ENCODE measurements around the gene WIPF1. TPM values are rescaled to one million over a fixed set of nuclear protein-coding genes. Genes with fewer than 3 reads are reported as not detected.

Gene WIPF1
- total and polyA plus RNA-seq, 2 experiments from 2014 or later, result 8.3 to 16.7 TPM

DNA sequence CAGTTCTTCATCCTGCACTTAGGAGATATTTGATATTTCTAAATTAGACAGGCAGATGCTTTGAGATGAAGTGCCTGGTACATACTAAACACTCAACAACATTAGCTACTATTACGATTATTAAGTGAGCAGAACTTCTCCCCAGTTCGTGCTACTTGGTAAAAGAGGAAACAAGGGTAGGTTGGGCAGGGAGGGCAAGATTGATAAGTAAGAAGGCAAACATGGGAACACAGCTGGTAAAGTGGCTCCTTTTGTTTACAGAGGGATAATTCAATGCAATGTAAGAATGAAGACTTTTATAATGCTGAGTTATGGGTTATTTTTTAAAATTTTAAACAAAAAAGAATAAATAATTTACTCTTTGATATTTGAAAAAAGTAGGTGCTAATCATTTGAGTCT lies 15.9 kb upstream of the WIPF1 start:
- no peak for TF ChIP-seq CTCF (IDR thresholded peaks at IDR 0.05; ENCODE audit: low read depth, low read length)
- Histone ChIP-seq H3K9me3 (ENCODE audit: low read depth) (no peaks in the 10 kb centered on the region), H3K36me3 (no peaks in the 10 kb centered on the region), H3K27ac (no peak overlapping the region), H3K4me1 (ENCODE audit: low read depth) (no peaks in the 10 kb centered on the region), H3K4me3 (no peak overlapping the region), H3K27me3 (no peaks in the 10 kb centered on the region)
- no peak for DNase-seq (ENCODE audit: low read depth in 1 of 2, low spot score in 1 of 2)

GRCh38 chr2:174612970-174613369 lies 15.4 kb upstream of the WIPF1 start:
- H3K36me3 ChIP-seq, result no peaks in the 10 kb centered on the region
- H3K4me1 ChIP-seq (ENCODE audit: low read depth), result no peaks in the 10 kb centered on the region
- no peak overlapping the region for H3K4me3 ChIP-seq
- no peak for TF ChIP-seq CTCF (IDR thresholded peaks at IDR 0.05; ENCODE audit: low read depth, low read length)
- H3K9me3 ChIP-seq (ENCODE audit: low read depth), result no peaks in the 10 kb centered on the region
- no peaks in the 10 kb centered on the region for H3K27me3 ChIP-seq
- H3K27ac ChIP-seq, result no peak overlapping the region
- DNase-seq (ENCODE audit: low read depth in 1 of 2, low spot score in 1 of 2), result no peak

DNA sequence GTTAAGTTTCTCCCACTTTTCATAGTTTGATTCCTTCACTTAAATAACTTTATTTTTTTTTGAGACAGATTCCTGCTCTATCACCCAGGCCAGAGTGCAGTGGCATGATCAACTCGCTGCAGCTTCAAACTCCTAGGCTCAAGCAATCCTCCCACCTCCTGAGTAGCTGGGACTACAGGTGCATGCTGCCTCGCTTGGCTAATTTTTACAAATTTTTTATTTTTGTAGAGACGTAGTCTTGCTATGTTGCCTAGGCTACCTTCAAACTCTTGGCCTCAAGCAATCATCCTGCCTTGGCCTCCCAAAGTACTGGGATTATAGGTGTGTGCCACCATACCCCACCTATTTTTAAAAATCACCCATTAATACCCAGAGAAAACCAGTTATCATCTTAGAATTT lies 14.2 kb upstream of the WIPF1 start:
- Histone ChIP-seq H3K36me3 (no peaks in the 10 kb centered on the region), H3K27ac (no peak overlapping the region), H3K4me1 (ENCODE audit: low read depth) (no peaks in the 10 kb centered on the region), H3K4me3 (no peak overlapping the region), H3K9me3 (ENCODE audit: low read depth) (no peaks in the 10 kb centered on the region), H3K27me3 (no peaks in the 10 kb centered on the region)
- no peak for DNase-seq (ENCODE audit: low read depth in 1 of 2, low spot score in 1 of 2)
- TF ChIP-seq CTCF (IDR thresholded peaks at IDR 0.05; ENCODE audit: low read depth, low read length), result no peak

- peaks cover 4% of the 10 kb centered on the region for H3K4me1 ChIP-seq (ENCODE audit: low read depth)
- no peak overlapping the region for H3K27ac ChIP-seq
- H3K36me3 ChIP-seq, result no peaks in the 10 kb centered on the region
- no peaks in the 10 kb centered on the region for H3K27me3 ChIP-seq
- no peak for DNase-seq (ENCODE audit: low read depth in 1 of 2, low spot score in 1 of 2)
- no peak for TF ChIP-seq CTCF (IDR thresholded peaks at IDR 0.05; ENCODE audit: low read depth, low read length)
- H3K9me3 ChIP-seq (ENCODE audit: low read depth), result no peaks in the 10 kb centered on the region
- no peak overlapping the region for H3K4me3 ChIP-seq
Measured at GRCh38 chr2:174611006-174611405, 13.4 kb upstream of the WIPF1 start.

DNA sequence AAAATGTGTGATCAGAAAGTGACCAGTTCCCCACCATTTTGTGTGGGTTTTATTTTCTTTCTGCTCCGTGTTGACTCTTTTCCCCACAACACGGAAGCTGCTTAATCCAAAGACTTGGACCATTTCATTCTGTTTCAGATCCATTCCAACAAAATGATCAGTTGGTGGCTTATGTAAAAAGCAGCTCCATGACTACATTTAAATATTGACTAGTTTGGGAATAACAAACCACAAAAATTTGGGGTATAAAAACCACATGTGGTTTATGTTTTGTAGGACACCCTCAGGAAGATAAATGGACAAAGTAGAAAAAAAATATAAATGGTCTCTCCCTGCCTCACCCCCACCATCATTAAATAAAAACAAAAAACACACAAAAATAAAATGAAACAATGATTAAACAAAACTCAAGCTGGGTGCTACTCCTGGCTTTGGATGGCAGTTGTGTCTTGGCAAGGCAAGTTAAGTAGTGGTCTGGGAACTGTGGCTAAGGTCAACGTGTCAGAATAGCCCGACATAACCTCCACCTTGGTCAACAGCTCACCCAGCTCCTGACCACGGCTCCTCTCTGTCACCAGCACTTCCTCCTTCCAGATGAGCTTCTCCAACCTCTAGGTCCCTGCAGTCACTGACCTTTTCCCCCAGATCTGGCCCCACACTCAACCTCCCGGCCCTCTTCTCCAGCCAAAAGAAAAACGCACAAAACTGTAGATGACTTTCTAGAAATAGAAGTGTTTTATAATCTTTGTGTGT lies 12.8 kb upstream of the WIPF1 start:
- Histone ChIP-seq H3K9me3 (ENCODE audit: low read depth) (no peaks in the 10 kb centered on the region), H3K27ac (no peak overlapping the region), H3K27me3 (no peaks in the 10 kb centered on the region), H3K4me3 (no peak overlapping the region), H3K4me1 (ENCODE audit: low read depth) (peaks cover 7% of the 10 kb centered on the region), H3K36me3 (no peaks in the 10 kb centered on the region)
- no peak for TF ChIP-seq CTCF (IDR thresholded peaks at IDR 0.05; ENCODE audit: low read depth, low read length)
- no peak for DNase-seq (ENCODE audit: low read depth in 1 of 2, low spot score in 1 of 2)
